IMR-90 (cell line): ENCODE results near the gene OGA. TPM values are rescaled to one million over a fixed set of nuclear protein-coding genes. Genes with fewer than 3 reads are reported as not detected.

Experiments
- ATAC-seq: fragments of 200-7000 bp; cut with Tn5 transposase; 2 replicates; pipeline ENCODE4 v1.9.1; 2020; ENCODE audit warnings: low read depth, mild to moderate bottlenecking, moderate library complexity
- BruUV-seq: library from RNA; stranded (reverse); fragments of 400-500 nt; replicated peaks from 2 replicates; lab custom pipeline; 2021; lab: Mats Ljungman, UMichigan
- CTCF ChIA-PET: fragments of 300-600 bp; formaldehyde crosslinking; extraction: SDS; loops from one replicate; lab custom pipeline; 2021; ENCODE audit warnings: antibody characterized with exemption; lab: Yijun Ruan, JAX
- POLR2A ChIA-PET: fragments of 300-600 bp; sonication (Branson Sonifier 250); formaldehyde crosslinking; loops from one replicate; lab custom pipeline; 2022; ENCODE audit warnings: antibody characterized with exemption; ENCODE audit not compliant: unreplicated experiment; lab: Charles Lee
- DNase-seq: peaks from one replicate; pipeline ENCODE4 v3.0.0; 2013
- H2AFZ ChIP-seq: replicated peaks from 2 replicates; pipeline ENCODE3; 2013; ENCODE audit warnings: low read length, mild to moderate bottlenecking; ENCODE audit not compliant: poor library complexity
- H2AK5ac ChIP-seq: 2 replicates; pipeline ENCODE4 v1.6.1; 2013; ENCODE audit warnings: low read depth, low read length, inconsistent platforms
- H2AK9ac ChIP-seq: replicated peaks from 2 replicates; pipeline ENCODE3; 2013; ENCODE audit warnings: mild to moderate bottlenecking, low read depth, low read length, moderate library complexity; ENCODE audit not compliant: poor library complexity
- H2BK120ac ChIP-seq: 2 replicates; pipeline ENCODE4 v1.6.1; 2013; ENCODE audit warnings: low read depth, low read length, inconsistent platforms
- H2BK15ac ChIP-seq: 3 replicates; pipeline ENCODE4 v1.6.1; 2013; ENCODE audit warnings: low read depth, low read length, inconsistent platforms
- H2BK20ac ChIP-seq: 2 replicates; pipeline ENCODE4 v1.6.1; 2013; ENCODE audit warnings: low read depth, mild to moderate bottlenecking, inconsistent platforms, low read length, moderate library complexity
- H2BK5ac ChIP-seq: 2 replicates; pipeline ENCODE4 v1.6.1; 2013; ENCODE audit warnings: mild to moderate bottlenecking, low read depth, low read length, inconsistent platforms; ENCODE audit not compliant: poor library complexity, severe bottlenecking
- H3K14ac ChIP-seq: replicated peaks from 2 replicates; pipeline ENCODE4 v1.6.1; 2013; ENCODE audit warnings: low read depth, low read length, inconsistent platforms
- H3K18ac ChIP-seq: 2 replicates; pipeline ENCODE4 v1.6.1; 2013; ENCODE audit warnings: low read depth, low read length, control low read depth
- H3K23ac ChIP-seq: 2 replicates; pipeline ENCODE4 v1.6.1; 2013; ENCODE audit warnings: low read depth, low read length, inconsistent platforms
- H3K27ac ChIP-seq: 2 replicates; pipeline ENCODE4 v1.5.1; 2013; ENCODE audit warnings: mild to moderate bottlenecking, control low read depth, low read length; ENCODE audit not compliant: insufficient read depth
- H3K27me3 ChIP-seq: 2 replicates; pipeline ENCODE4 v1.6.1; 2013; ENCODE audit warnings: low read length; ENCODE audit not compliant: control insufficient read depth, insufficient read depth
- H3K36me3 ChIP-seq: 2 replicates; pipeline ENCODE4 v1.6.1; 2013; ENCODE audit warnings: low read length, mixed read lengths; ENCODE audit not compliant: control insufficient read depth, insufficient read depth
- H3K4ac ChIP-seq: 2 replicates; pipeline ENCODE4 v1.6.1; 2013; ENCODE audit warnings: low read depth, low read length, inconsistent platforms
- H3K4me1 ChIP-seq: 2 replicates; pipeline ENCODE4 v1.6.1; 2013; ENCODE audit warnings: low read length, mixed read lengths; ENCODE audit not compliant: control insufficient read depth, insufficient read depth
- H3K4me2 ChIP-seq: 2 replicates; pipeline ENCODE4 v1.6.1; 2013; ENCODE audit warnings: low read depth, mild to moderate bottlenecking, control low read depth, low read length, moderate library complexity
- H3K4me3 ChIP-seq: 2 replicates; pipeline ENCODE4 v1.5.1; 2013; ENCODE audit warnings: low read depth, mild to moderate bottlenecking, control low read depth, low read length, moderate library complexity; ENCODE audit not compliant: insufficient read depth
- H3K56ac ChIP-seq: 2 replicates; pipeline ENCODE4 v1.6.1; 2013; ENCODE audit warnings: low read length, inconsistent platforms; ENCODE audit not compliant: insufficient read depth; ENCODE audit errors: extremely low read depth
- H3K79me1 ChIP-seq, 2 experiments: 2 replicates each; pipeline ENCODE4 v1.6.1; 2013; ENCODE audit warnings: low read length in 2 of 2, inconsistent platforms in 1 of 2, low read depth in 1 of 2
- H3K9ac ChIP-seq: 2 replicates; pipeline ENCODE4 v1.6.1; 2013; ENCODE audit warnings: low read depth, low read length, control low read depth
- H3K9me1 ChIP-seq: 2 replicates; pipeline ENCODE4 v1.6.1; 2013; ENCODE audit warnings: low read length, inconsistent platforms; ENCODE audit not compliant: insufficient read depth
- H3K9me3 ChIP-seq: 2 replicates; pipeline ENCODE4 v1.6.1; 2013; ENCODE audit warnings: low read length; ENCODE audit not compliant: control insufficient read depth, insufficient read depth
- H4K20me1 ChIP-seq: 2 replicates; pipeline ENCODE4 v1.6.1; 2013; ENCODE audit warnings: low read length, inconsistent platforms; ENCODE audit not compliant: insufficient read depth
- H4K5ac ChIP-seq: 2 replicates; pipeline ENCODE4 v1.6.1; 2013; ENCODE audit warnings: mild to moderate bottlenecking, low read depth, low read length, control low read depth
- H4K8ac ChIP-seq, 2 experiments: 2 replicates each; pipeline ENCODE4 v1.6.1; 2013; ENCODE audit warnings: low read depth in 2 of 2, low read length in 2 of 2, control low read depth in 1 of 2, inconsistent platforms in 1 of 2
- H4K91ac ChIP-seq: 2 replicates; pipeline ENCODE4 v1.6.1; 2013; ENCODE audit warnings: low read depth, low read length, inconsistent platforms; ENCODE audit not compliant: insufficient read depth
- BHLHE40 ChIP-seq: fragments of 150-350 bp; IDR thresholded peaks from 2 replicates; pipeline ENCODE4 v1.6.1; 2016; ENCODE audit warnings: mild to moderate bottlenecking, low read depth, low read length
- CEBPB ChIP-seq: IDR thresholded peaks from 2 replicates; pipeline ENCODE4 v1.6.1; 2012; ENCODE audit warnings: low read depth, low read length, improper control_type of control experiment
- CHD1 ChIP-seq: IDR thresholded peaks from 2 replicates; pipeline ENCODE4 v1.6.1; 2012; ENCODE audit warnings: low read depth, low read length, improper control_type of control experiment
- FOS ChIP-seq: fragments of 150-350 bp; IDR thresholded peaks from 2 replicates; pipeline ENCODE4 v1.6.1; 2016; ENCODE audit warnings: low read depth, low read length
- MAFK ChIP-seq: IDR thresholded peaks from 2 replicates; pipeline ENCODE4 v1.6.1; 2012; ENCODE audit warnings: low read depth, low read length, improper control_type of control experiment
- MAZ ChIP-seq: IDR thresholded peaks from 2 replicates; pipeline ENCODE4 v1.6.1; 2012; ENCODE audit warnings: low read depth, mild to moderate bottlenecking, low read length, improper control_type of control experiment, moderate library complexity, borderline replicate concordance
- MXI1 ChIP-seq: IDR thresholded peaks from 2 replicates; pipeline ENCODE4 v1.6.1; 2012; ENCODE audit warnings: low read depth, mild to moderate bottlenecking, low read length, moderate library complexity, borderline replicate concordance
- NFE2L2 ChIP-seq: fragments of 150-350 bp; IDR thresholded peaks from 2 replicates; pipeline ENCODE4 v1.6.1; 2016; ENCODE audit warnings: low read depth, mild to moderate bottlenecking, low read length
- POLR2A ChIP-seq: IDR thresholded peaks from 2 replicates; pipeline ENCODE4 v1.6.1; 2012; ENCODE audit warnings: mild to moderate bottlenecking, low read depth, low read length
- RAD21 ChIP-seq: IDR thresholded peaks from 2 replicates; pipeline ENCODE4 v1.6.1; 2012; ENCODE audit warnings: low read length, improper control_type of control experiment
- RCOR1 ChIP-seq: IDR thresholded peaks from 2 replicates; pipeline ENCODE4 v1.6.1; 2012; ENCODE audit warnings: mild to moderate bottlenecking, low read length, improper control_type of control experiment; ENCODE audit not compliant: insufficient replicate concordance
- RFX5 ChIP-seq: IDR thresholded peaks from 2 replicates; pipeline ENCODE4 v1.8.0; 2012; ENCODE audit warnings: low read depth, mild to moderate bottlenecking, low read length, moderate library complexity
- SMC3 ChIP-seq: fragments of 150-350 bp; IDR thresholded peaks from 2 replicates; pipeline ENCODE4 v1.6.1; 2016; ENCODE audit warnings: low read depth, mild to moderate bottlenecking, antibody characterized with exemption, low read length, moderate library complexity
- WGBS, 2 experiments: methylation state at CpG; one replicate each; pipeline versions ENCODE4 v1.1.5 to v1.1.7; 2013; ENCODE audit warnings: missing lambda C conversion rate in 2 of 2; ENCODE audit not compliant: insufficient read length in 1 of 2; ENCODE audit errors: extremely low coverage in 2 of 2; 5-methylcytosine and 5-hydroxymethylcytosine counted together
- dilution Hi-C: fragments of 300-500 bp; cut with HindIII; formaldehyde crosslinking; loops from one replicate; pipeline ENCODE4 v1.14.3; 2018; ENCODE audit warnings: low sequenced_read_pairs; ENCODE audit not compliant: unreplicated experiment
- in situ Hi-C: fragments of 300-500 bp; cut with MboI; formaldehyde crosslinking; loops from 3 replicates; pipeline ENCODE4 v1.14.3; 2019; ENCODE audit warnings: low sequenced_read_pairs, inconsistent platforms, mixed read lengths
- intact Hi-C: fragments of 100-400 bp; cut with micrococcal nuclease; formaldehyde crosslinking; loops from 2 replicates; pipeline ENCODE4 v1.10.0; 2022
- polyA plus RNA-seq, 3 experiments: library from polyadenylated mRNA; depleted of rRNA; stranded (reverse); fragments of >200 nt; gene quantifications; 2 replicates each; pipeline ENCODE4 v1.2.3, GENCODE V29; 2012; ENCODE audit warnings: low replicate concordance in 1 of 3
- total RNA-seq: library from RNA; depleted of rRNA; stranded (reverse); fragments of >200 nt; gene quantifications from 2 replicates; pipeline ENCODE4 v1.2.3, GENCODE V29; 2012
- TF ChIP-seq, protein P1 (sequence below): conservative IDR thresholded peaks from 2 replicates; pipeline ENCODE4 v1.5.1; 2012; ENCODE audit warnings: mild to moderate bottlenecking, low read depth, low read length, improper control_type of control experiment
- TF ChIP-seq, protein P2 (sequence below): fragments of 150-350 bp; IDR thresholded peaks from 2 replicates; pipeline ENCODE4 v1.6.1; 2017; ENCODE audit warnings: mild to moderate bottlenecking, antibody characterized with exemption, low read length, low read depth
- TF ChIP-seq, protein P3 (sequence below): fragments of 150-350 bp; IDR thresholded peaks from 2 replicates; pipeline ENCODE4 v1.6.1; 2016; ENCODE audit warnings: low read depth, mild to moderate bottlenecking, low read length, moderate library complexity, borderline replicate concordance

The OGA gene
- total and polyA plus RNA-seq, 2 of the 4 experiments (the other 2 are of a cell fraction): 42.5 to 62.9 TPM

DNA sequence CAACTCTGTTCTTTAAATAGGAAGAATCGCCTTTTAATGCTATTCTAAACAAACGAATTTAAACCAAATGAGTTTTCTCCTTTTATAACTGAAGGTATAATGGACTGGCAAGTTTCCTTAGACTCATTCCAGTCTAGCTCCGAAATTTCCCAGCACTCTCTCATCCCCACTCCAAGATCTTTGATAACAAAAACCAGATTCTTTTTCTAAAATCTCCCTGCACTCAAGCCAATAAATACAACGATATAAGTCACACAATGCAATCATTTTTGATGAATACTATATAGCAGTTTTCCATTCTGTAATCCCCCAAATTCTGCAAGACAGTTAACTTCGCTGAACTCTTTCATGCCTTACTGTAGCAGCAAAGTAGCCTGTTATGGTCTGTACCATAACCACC is 1.9 kb downstream of the OGA start:
- Histone ChIP-seq H3K23ac (peak overlapping the region; percentile 11; the same call in 1 of the 2 replicates), H2AK9ac (no peak overlapping the region), H4K20me1 (peaks cover 67% of the 10 kb centered on the region), H3K4ac (no peak overlapping the region), H3K14ac (peak overlapping the region; percentile 29; the same call in 1 of the 2 replicates), H3K9me3 (no peaks in the 10 kb centered on the region), H2BK20ac (no peak overlapping the region), H4K91ac (no peak overlapping the region), H3K79me1 (peaks cover 0 to 26% of the 10 kb centered on the region in 2 experiments), H4K8ac (no peak overlapping the region), H3K4me2 (peak overlapping the region; percentile 90; the same call in 1 of the 2 replicates), H2AFZ (no peak overlapping the region), H4K5ac (no peak overlapping the region), H3K27ac (no peak overlapping the region), H3K18ac (no peak overlapping the region), H3K9me1 (peaks cover 10% of the 10 kb centered on the region; the same call in 1 of the 2 replicates), H2BK5ac (no peak overlapping the region), H3K56ac (peak overlapping the region; percentile 10; the same call in 1 of the 2 replicates), H3K4me3 (peak overlapping the region; percentile 70), H2BK15ac (no peak overlapping the region), H3K4me1 (peaks cover 6% of the 10 kb centered on the region), H2BK120ac (no peak overlapping the region), H3K36me3 (peaks cover 9% of the 10 kb centered on the region), H2AK5ac (no peak overlapping the region), H3K9ac (peak overlapping the region; percentile 95), H3K27me3 (no peaks in the 10 kb centered on the region)
- TF ChIP-seq NFE2L2 (no peak), CHD1 (no peak), FOS (no peak), MAFK (no peak), RCOR1 (no peak), BHLHE40 (no peak), MXI1 (no peak), POLR2A (no peak), RAD21 (no peak), MAZ (no peak), SMC3 (no peak), RFX5 (no peak), CEBPB (no peak)
- TF ChIP-seq, protein P1, sequence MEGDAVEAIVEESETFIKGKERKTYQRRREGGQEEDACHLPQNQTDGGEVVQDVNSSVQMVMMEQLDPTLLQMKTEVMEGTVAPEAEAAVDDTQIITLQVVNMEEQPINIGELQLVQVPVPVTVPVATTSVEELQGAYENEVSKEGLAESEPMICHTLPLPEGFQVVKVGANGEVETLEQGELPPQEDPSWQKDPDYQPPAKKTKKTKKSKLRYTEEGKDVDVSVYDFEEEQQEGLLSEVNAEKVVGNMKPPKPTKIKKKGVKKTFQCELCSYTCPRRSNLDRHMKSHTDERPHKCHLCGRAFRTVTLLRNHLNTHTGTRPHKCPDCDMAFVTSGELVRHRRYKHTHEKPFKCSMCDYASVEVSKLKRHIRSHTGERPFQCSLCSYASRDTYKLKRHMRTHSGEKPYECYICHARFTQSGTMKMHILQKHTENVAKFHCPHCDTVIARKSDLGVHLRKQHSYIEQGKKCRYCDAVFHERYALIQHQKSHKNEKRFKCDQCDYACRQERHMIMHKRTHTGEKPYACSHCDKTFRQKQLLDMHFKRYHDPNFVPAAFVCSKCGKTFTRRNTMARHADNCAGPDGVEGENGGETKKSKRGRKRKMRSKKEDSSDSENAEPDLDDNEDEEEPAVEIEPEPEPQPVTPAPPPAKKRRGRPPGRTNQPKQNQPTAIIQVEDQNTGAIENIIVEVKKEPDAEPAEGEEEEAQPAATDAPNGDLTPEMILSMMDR: no peak
- TF ChIP-seq, protein P2, sequence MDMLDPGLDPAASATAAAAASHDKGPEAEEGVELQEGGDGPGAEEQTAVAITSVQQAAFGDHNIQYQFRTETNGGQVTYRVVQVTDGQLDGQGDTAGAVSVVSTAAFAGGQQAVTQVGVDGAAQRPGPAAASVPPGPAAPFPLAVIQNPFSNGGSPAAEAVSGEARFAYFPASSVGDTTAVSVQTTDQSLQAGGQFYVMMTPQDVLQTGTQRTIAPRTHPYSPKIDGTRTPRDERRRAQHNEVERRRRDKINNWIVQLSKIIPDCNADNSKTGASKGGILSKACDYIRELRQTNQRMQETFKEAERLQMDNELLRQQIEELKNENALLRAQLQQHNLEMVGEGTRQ: no peak
- TF ChIP-seq, protein P3, sequence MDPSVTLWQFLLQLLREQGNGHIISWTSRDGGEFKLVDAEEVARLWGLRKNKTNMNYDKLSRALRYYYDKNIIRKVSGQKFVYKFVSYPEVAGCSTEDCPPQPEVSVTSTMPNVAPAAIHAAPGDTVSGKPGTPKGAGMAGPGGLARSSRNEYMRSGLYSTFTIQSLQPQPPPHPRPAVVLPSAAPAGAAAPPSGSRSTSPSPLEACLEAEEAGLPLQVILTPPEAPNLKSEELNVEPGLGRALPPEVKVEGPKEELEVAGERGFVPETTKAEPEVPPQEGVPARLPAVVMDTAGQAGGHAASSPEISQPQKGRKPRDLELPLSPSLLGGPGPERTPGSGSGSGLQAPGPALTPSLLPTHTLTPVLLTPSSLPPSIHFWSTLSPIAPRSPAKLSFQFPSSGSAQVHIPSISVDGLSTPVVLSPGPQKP: no peak
- no peak for ATAC-seq
- CTCF ChIA-PET: interaction anchor here (0.9 kb wide), 1 partner anchor 24 kb away, joined by 5 read pairs; no protein-coding TSS in a partner anchor
- WGBS, 2 experiments: 0% methylated on average over 1 of the region's 5 CpGs; no CpG with 5 or more reads in 1 of the 2 experiments
- no peak for DNase-seq
- dilution Hi-C loops (no loop called here), in situ Hi-C loops (loop anchor here (25.0 kb wide), 1 partner anchor 879 kb away; no protein-coding TSS in a partner anchor), intact Hi-C loops (no loop called here)
- TSS peak; percentile 2 for BruUV-seq
- POLR2A ChIA-PET: interaction anchor here (0.7 kb wide), 1 partner anchor 123 kb away, joined by 9 read pairs; no protein-coding TSS in a partner anchor
